ENCODE results near the gene KIRREL2.

GRCh38 chr19:35824150-35824549, 32.6 kb upstream of the KIRREL2 start:
- TF ChIP-seq CTCF (IDR thresholded peaks at IDR 0.05) (no peak), POLR2A (IDR thresholded peaks at IDR 0.05) (no peak)

Measured in Peyer's patch (tissue), 4 donors.